Endothelial cell of umbilical vein (primary cell): ENCODE measurements around the gene CNTN5. TPM values are rescaled to one million over a fixed set of nuclear protein-coding genes. Genes with fewer than 3 reads are reported as not detected.

Experiments
- BruUV-seq: library from RNA; stranded (reverse); fragments of 400-500 nt; replicated peaks from 2 replicates; lab custom pipeline; 2021; lab: Mats Ljungman, UMichigan
- CTCF ChIA-PET: fragments of 300-600, 350-600 bp; sonication (Branson Sonifier 250); formaldehyde crosslinking; loops from one replicate; lab custom pipeline; 2021; ENCODE audit warnings: antibody characterized with exemption, inconsistent platforms; lab: Charles Lee
- POLR2A ChIA-PET: fragments of 300-600, 350-600 bp; sonication (Branson Sonifier 250); formaldehyde crosslinking; loops from one replicate; lab custom pipeline; 2021; ENCODE audit warnings: antibody characterized with exemption, inconsistent platforms; lab: Charles Lee
- DNase-seq: peaks from one replicate; pipeline ENCODE4 v3.0.0-alpha.2; 2011; ENCODE audit warnings: low read depth, low spot score
- FAIRE-seq: peaks from 2 replicates; lab custom pipeline; 2011; peaks lifted over from hg19 to GRCh38; lab: Jason Lieb, UNC
- H2AFZ ChIP-seq: 2 replicates; pipeline ENCODE4 v1.6.0; 2012; ENCODE audit warnings: low read depth, low read length, control low read depth, inconsistent platforms
- H3K27ac ChIP-seq: 2 replicates; pipeline ENCODE4 v1.5.1; 2011; ENCODE audit warnings: low read depth, mild to moderate bottlenecking, control low read depth, low read length, moderate library complexity; ENCODE audit not compliant: insufficient read depth
- H3K27me3 ChIP-seq, 2 experiments: 2 replicates each; pipeline versions ENCODE4 v1.6.0 to v1.6.1; 2011; ENCODE audit warnings: low read length in 2 of 2, mixed read lengths in 1 of 2; ENCODE audit not compliant: control insufficient read depth in 2 of 2, insufficient read depth in 2 of 2
- H3K36me3 ChIP-seq, 2 experiments: 2 replicates in 1 of 2; 3 replicates in 1 of 2; pipeline ENCODE4 v1.5.1; 2011; ENCODE audit warnings: low read length in 2 of 2, mild to moderate bottlenecking in 1 of 2, moderate library complexity in 1 of 2; ENCODE audit not compliant: control insufficient read depth in 2 of 2, insufficient read depth in 2 of 2; ENCODE audit errors: extremely low read depth in 1 of 2
- H3K4me1 ChIP-seq: 3 replicates; pipeline ENCODE4 v1.5.1; 2011; ENCODE audit warnings: mild to moderate bottlenecking, low read length; ENCODE audit not compliant: control insufficient read depth, insufficient read depth; ENCODE audit errors: extremely low read depth
- H3K4me2 ChIP-seq: 2 replicates; pipeline ENCODE4 v1.6.1; 2011; ENCODE audit warnings: low read length, control low read depth, mixed read lengths; ENCODE audit not compliant: insufficient read depth
- H3K4me3 ChIP-seq, 3 experiments: fragments of 200-600 bp in 1 of 3; sonication (generic), shearing (Covaris generic) in 1 of 3; replicated peaks in 1 of 3; 2 replicates each; pipeline ENCODE4 v1.5.1; 2011 to 2016; ENCODE audit warnings: control low read depth in 3 of 3, low read length in 3 of 3, mild to moderate bottlenecking in 2 of 3, inconsistent platforms in 1 of 3, low read depth in 1 of 3, moderate library complexity in 1 of 3; ENCODE audit not compliant: insufficient read depth in 1 of 3
- H3K79me2 ChIP-seq: 2 replicates; pipeline ENCODE4 v1.6.0; 2012; ENCODE audit warnings: low read length, inconsistent platforms; ENCODE audit not compliant: control insufficient read depth, insufficient read depth
- H3K9ac ChIP-seq: replicated peaks from 2 replicates; pipeline ENCODE3; 2011; ENCODE audit warnings: low read length, control low read depth; ENCODE audit not compliant: insufficient read depth; ENCODE audit errors: extremely low read depth
- H3K9me1 ChIP-seq: replicated peaks from 3 replicates; pipeline ENCODE4 v1.6.0; 2011; ENCODE audit warnings: mild to moderate bottlenecking, low read length; ENCODE audit not compliant: control insufficient read depth, insufficient read depth; ENCODE audit errors: extremely low read depth
- H3K9me3 ChIP-seq: replicated peaks from 2 replicates; pipeline ENCODE4 v1.5.1; 2012; ENCODE audit warnings: low read length, inconsistent platforms; ENCODE audit not compliant: control insufficient read depth, insufficient read depth
- H4K20me1 ChIP-seq: replicated peaks from 2 replicates; pipeline ENCODE3; 2011; ENCODE audit warnings: mild to moderate bottlenecking, low read length; ENCODE audit not compliant: control insufficient read depth, insufficient read depth; ENCODE audit errors: extremely low read depth
- CTCF ChIP-seq, 2 donors: IDR thresholded peaks; 1 replicate in 1 of 2; 2 replicates in 1 of 2; pipeline ENCODE4 v1.5.1; 2011; ENCODE audit warnings: low read length in 2 of 2, mild to moderate bottlenecking in 2 of 2, moderate library complexity in 2 of 2, control low read depth in 1 of 2, inconsistent platforms in 1 of 2, low read depth in 1 of 2; ENCODE audit not compliant: insufficient read depth in 1 of 2; ENCODE audit errors: extremely low read depth in 1 of 2
- EZH2 ChIP-seq: IDR thresholded peaks from 2 replicates; pipeline ENCODE4 v1.6.1; 2012; ENCODE audit warnings: borderline replicate concordance, low read depth, mild to moderate bottlenecking, moderate library complexity, low read length, inconsistent platforms; ENCODE audit not compliant: severe bottlenecking
- FOS ChIP-seq: IDR thresholded peaks from 2 replicates; pipeline ENCODE4 v1.6.1; 2011; ENCODE audit warnings: mild to moderate bottlenecking, low read length, moderate library complexity, borderline replicate concordance; ENCODE audit not compliant: insufficient read depth
- GATA2 ChIP-seq: IDR thresholded peaks from 2 replicates; pipeline ENCODE4 v1.7.0; 2011; ENCODE audit warnings: low read depth, mild to moderate bottlenecking, moderate library complexity, mixed read lengths, low read length; ENCODE audit not compliant: insufficient read length, insufficient read depth
- JUN ChIP-seq: IDR thresholded peaks from 2 replicates; pipeline ENCODE4 v1.6.1; 2011; ENCODE audit warnings: borderline replicate concordance, low read depth; ENCODE audit not compliant: insufficient read length, insufficient read depth
- MAX ChIP-seq: IDR thresholded peaks from 2 replicates; pipeline ENCODE4 v1.6.1; 2011; ENCODE audit not compliant: insufficient read depth, insufficient read length
- MYC ChIP-seq: IDR thresholded peaks from one replicate; pipeline ENCODE4 v1.6.1; 2011; ENCODE audit warnings: mild to moderate bottlenecking, low read depth, low read length
- POLR2A ChIP-seq: IDR thresholded peaks from 2 replicates; pipeline ENCODE4 v1.6.1; 2012; ENCODE audit warnings: low read depth, mild to moderate bottlenecking, control low read depth, low read length
- POLR2AphosphoS5 ChIP-seq: IDR thresholded peaks from 2 replicates; pipeline ENCODE4 v1.6.1; 2012; ENCODE audit warnings: low read depth, mild to moderate bottlenecking, control low read depth, low read length, moderate library complexity; ENCODE audit not compliant: insufficient read depth
- dilution Hi-C: fragments of 300-500 bp; cut with MboI; formaldehyde crosslinking; loops from one replicate; pipeline ENCODE4 v1.15.0; 2019; ENCODE audit warnings: low sequenced_read_pairs; ENCODE audit not compliant: extremely low pct_ligation_motif_present
- intact Hi-C: fragments of 100-400 bp; cut with micrococcal nuclease; formaldehyde crosslinking; loops from one replicate; pipeline ENCODE4 v1.10.0; 2022
- polyA plus RNA-seq, 4 experiments: library from polyadenylated mRNA; depleted of rRNA in 3 of 4; stranded (reverse) in 3 of 4; unstranded in 1 of 4; fragments of >200 nt; gene quantifications; 2 replicates each; pipeline versions ENCODE4 v1.2.1 to v1.2.3, GENCODE V29; 2011 to 2012; ENCODE audit warnings: missing spikeins in 1 of 4
- total RNA-seq: library from RNA; stranded (reverse); gene quantifications from 2 replicates; pipeline ENCODE4 v1.2.3, GENCODE V29; 2021

Gene CNTN5
- total and polyA plus RNA-seq, 2 donors (not counting 3 experiments of a cell fraction or from before 2014, with no cell fraction given), result not detected

GRCh38 chr11:100009728-100010127, 989.0 kb downstream of the CNTN5 start:
- no TSS peak for BruUV-seq
- no peak for TF ChIP-seq JUN
- no peak for TF ChIP-seq FOS
- no peak for TF ChIP-seq EZH2
- TF ChIP-seq GATA2, result no peak
- no peak for TF ChIP-seq POLR2A
- no peak for TF ChIP-seq POLR2AphosphoS5
- no peak for TF ChIP-seq MAX
- no peak for TF ChIP-seq CTCF (IDR thresholded peaks at IDR 0.05; ENCODE audit: extremely low read depth in 1 of 2, insufficient read depth in 1 of 2, low read depth in 1 of 2, low read length in 2 of 2)
- no peak for TF ChIP-seq MYC
- Histone ChIP-seq H3K4me2 (no peak overlapping the region), H3K36me3 (no peaks in the 10 kb centered on the region), H2AFZ (no peak overlapping the region), H3K9ac (no peak overlapping the region), H3K4me3 (no peak overlapping the region), H3K9me3 (peaks cover 2% of the 10 kb centered on the region), H3K27ac (no peak overlapping the region), H3K27me3 (no peaks in the 10 kb centered on the region), H3K9me1 (no peaks in the 10 kb centered on the region), H4K20me1 (no peaks in the 10 kb centered on the region), H3K4me1 (no peaks in the 10 kb centered on the region), H3K79me2 (no peaks in the 10 kb centered on the region)
- intact Hi-C loops (no loop called here), dilution Hi-C loops (no loop called here)
- no peak for DNase-seq
- ChIA-PET CTCF (no interaction called here), POLR2A (no interaction called here)
- no peak for FAIRE-seq
